HG02884 (cell line): Measurements from ENCODE around the gene SMIM23.

Experiments
- ATAC-seq: cut with Tn5 transposase; IDR thresholded peaks from one replicate; pipeline ENCODE4 v1.9.1; 2021; ENCODE audit warnings: mild to moderate bottlenecking, moderate library complexity; ENCODE audit not compliant: unreplicated experiment

Gene SMIM23

GRCh38 chr5:171813270-171813669, 27.7 kb downstream of the SMIM23 start:
- ATAC-seq, result no peak

- ATAC-seq, result no peak
Measured at GRCh38 chr5:171813813-171814490, 28.3 kb downstream of the SMIM23 start.

- ATAC-seq, result no peak
Measured at GRCh38 chr5:171816666-171817065, 31.0 kb downstream of the SMIM23 start.

GRCh38 chr5:171820561-171820960, 34.9 kb downstream of the SMIM23 start:
- ATAC-seq, result no peak

DNA sequence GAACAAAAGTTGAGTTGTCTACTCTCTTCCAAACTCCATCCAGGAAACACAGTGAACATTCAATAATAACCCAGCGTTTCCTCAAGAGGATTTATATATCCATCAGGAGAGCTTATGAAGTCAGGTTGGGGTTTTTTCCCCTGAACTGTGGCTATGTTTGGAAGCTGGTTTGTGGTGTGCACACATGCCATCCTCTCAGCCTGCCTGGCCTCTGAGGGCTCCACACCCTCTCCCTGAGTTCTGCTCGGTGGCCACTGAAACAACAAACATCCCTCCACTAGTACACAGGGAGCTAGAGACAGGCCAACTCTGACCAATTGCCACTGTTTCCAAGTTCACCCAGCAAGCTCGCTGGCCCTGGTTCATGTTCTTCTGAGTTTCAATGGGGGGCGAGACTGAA, 35.7 kb downstream of the SMIM23 start:
- no peak for ATAC-seq

DNA sequence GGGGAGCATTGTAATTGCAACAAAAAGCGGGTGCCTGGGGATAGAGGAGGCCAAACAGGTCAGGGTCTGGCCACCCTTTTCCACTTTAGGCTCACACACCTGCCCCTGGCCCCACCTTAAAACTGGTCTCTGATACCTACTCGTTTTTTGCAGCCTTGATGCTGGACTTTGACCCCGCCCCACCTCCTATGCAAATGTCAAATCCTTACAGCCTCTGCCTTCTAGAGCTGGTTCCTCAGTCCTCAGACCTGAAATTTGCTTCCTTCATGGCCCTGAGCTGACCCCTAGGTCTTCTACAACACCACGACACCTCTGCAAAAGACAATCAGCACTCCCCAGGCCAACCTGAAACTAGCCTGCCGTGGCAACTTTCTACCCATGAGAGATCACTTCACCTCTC, 37.7 kb downstream of the SMIM23 start:
- no peak for ATAC-seq

- ATAC-seq, result no peak
Measured at GRCh38 chr5:171825051-171825450, 39.4 kb downstream of the SMIM23 start.

DNA sequence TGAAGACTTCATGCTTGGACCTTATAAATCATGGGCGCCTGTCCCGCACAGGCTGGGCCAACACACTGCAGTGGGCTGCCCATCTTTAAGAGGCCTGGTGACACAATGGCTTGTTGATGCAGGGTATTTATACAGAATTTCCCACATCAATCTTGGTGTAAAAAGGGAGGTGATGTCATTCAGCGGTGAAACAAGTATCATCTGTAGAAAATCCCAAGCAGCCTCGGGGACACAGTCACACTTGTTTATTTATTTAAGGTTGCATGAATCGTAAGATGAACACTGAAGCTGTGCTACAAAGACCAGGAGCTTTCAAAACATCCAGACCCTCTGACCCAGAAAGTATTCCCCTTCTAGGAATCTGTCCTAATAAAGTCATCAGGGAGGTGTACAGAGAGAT, 40.5 kb downstream of the SMIM23 start:
- no peak for ATAC-seq

DNA sequence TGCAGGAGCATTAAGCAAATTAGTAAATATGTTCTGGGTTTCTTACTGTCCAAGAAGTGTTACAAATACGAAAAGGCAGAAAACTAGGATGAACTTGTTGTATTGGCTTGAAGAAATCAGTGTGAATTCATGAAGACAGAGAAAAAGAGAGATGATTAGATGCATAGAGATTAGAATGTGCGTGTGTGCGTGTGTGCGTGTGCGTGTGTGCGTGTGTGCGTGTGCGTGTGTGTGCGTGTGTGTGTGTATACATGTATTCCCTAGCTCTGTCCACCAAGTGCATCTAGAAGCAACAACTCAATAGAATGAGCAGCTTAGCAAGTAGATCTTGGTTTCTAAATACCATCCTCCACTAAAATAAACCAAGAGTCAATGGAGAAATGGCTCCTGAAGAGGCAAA, 41.5 kb downstream of the SMIM23 start:
- ATAC-seq, result no peak

DNA sequence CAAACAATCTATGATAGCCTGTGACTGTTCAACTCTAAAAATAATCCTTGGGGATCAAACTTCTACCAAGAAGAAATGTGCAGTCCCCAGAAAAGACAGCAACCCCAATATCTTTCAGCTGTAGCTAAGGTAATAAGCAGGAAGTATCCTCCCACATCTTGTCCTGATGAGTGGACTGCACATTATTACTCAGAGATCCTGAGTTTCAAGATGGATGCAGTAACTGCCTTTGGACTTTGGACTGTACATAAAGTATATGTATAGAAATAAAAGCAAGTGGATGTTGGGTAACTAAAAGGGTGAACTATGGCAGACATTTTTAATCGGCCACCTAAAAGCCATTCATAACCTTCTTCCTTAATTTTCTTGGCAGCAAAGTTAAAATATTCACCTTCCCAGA, 45.1 kb downstream of the SMIM23 start:
- ATAC-seq, result no peak

DNA sequence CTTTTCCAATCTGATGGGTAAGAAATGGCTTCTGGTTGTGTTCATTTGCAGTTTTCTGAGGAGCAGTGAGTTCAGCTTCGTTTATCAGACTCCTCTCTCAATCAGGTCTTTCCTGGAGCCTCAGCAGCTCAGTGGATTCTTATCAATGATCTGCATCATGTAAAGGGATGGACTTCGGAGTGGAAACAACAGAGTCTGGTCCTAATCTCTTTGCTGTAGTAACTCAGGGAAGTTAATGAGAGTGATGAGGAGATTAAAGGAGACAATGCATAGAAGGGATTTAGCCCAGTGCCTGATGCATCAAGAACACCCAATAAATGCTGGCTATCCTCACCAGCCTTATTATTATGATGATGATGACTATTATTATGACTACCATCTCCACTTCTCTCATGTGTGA, 47.2 kb downstream of the SMIM23 start:
- ATAC-seq, result no peak

DNA sequence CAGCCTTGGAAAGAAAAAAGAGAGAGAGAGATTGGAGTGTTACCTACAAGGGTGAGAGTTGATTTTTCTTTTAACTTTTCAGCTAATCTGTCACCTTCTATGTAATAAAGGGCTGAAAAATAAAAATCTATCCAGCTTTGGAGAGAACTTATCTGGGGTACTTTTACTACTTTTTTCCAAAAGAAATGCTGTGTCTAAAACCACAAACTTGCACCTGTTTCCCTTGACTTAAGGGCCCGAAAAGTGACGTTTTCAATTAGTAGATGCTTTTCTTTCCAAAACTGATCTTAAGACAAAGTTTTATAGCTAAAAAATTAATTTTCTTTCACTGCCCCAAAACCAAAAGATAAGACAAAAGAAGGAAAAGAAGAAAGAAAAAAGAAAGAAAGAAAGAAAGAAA, 48.8 kb downstream of the SMIM23 start:
- no peak for ATAC-seq

- ATAC-seq, result no peak
Measured at GRCh38 chr5:171835066-171835465, 49.4 kb downstream of the SMIM23 start.

DNA sequence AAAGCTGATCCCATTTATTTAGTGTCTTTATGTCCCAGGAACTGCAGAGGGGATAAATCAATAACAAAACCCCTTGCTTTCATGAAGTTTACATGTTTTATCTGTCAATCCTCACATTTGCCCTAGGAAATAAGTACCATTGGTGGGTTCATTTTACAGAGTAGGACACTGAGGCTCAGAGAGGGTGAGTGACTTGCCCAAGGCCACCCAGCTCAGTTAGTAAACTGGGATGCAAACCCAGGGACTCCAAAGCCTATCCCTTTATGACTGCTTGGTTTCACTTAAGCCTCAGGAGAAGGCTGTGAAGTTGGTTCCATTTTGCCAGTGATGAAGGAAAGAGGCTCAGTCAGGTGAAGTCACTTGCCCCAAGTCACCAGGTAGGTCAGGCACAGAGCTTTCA, 51.9 kb downstream of the SMIM23 start:
- no peak for ATAC-seq

DNA sequence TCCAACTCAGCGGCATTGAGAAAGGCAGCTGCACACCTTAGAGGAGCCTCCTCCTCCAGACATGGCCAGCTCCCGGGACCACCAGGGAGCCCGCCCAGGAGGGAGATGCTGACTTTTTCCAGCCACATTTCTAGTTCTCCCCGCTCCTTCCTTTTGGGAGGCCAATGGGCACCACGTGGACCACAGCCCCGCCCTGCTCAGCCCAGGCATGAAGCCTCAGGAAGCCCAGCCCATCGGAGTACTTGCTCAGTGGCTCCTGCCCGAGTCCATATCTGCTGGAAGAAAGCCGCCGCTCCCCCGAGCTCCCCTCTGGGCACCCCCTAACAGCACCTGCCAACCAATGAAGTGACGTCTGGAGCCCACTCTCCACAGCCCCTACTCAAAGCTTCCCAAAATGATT, 52.4 kb downstream of the SMIM23 start:
- ATAC-seq, result no peak

DNA sequence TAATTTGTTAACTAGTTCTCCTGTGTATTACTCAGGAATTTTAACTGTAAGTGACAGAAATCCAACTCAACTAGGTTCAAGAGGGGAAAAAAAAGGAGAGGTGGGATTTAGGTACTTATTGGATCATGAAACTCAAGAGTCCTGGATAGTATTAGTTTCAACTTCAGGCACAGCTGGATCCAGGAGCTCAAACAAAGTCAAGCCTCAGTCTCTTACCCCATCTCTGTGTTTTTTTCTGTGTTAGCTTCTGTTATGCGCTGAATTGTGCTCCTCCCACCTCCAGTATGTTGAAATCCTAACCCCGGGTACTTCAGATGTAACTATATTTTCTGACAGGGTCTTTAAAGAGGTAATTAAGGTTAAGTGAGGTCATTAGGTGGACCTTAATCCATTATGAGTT, 53.5 kb downstream of the SMIM23 start:
- no peak for ATAC-seq

- ATAC-seq, result no peak
Measured at GRCh38 chr5:171840066-171840465, 54.4 kb downstream of the SMIM23 start.
